Left ventricle myocardium inferior (tissue), 1 donor: ENCODE measurements around the gene OTOP3. TPM values are rescaled to one million over a fixed set of nuclear protein-coding genes. Genes with fewer than 3 reads are reported as not detected.

Experiments used
- DNase-seq: peaks from one replicate; pipeline ENCODE4 v3.0.0-alpha.2; 2020
- H3K27ac ChIP-seq: fragments of 200-600 bp; replicated peaks from 2 replicates; pipeline ENCODE4 v1.8.0; 2021
- H3K27me3 ChIP-seq: fragments of 200-600 bp; 2 replicates; pipeline ENCODE4 v1.8.0; 2021; ENCODE audit warnings: low read depth
- H3K36me3 ChIP-seq: fragments of 200-600 bp; 2 replicates; pipeline ENCODE4 v1.8.0; 2021
- H3K4me1 ChIP-seq: fragments of 200-600 bp; 2 replicates; pipeline ENCODE4 v1.8.0; 2021
- H3K4me3 ChIP-seq: fragments of 200-600 bp; 2 replicates; pipeline ENCODE4 v1.8.0; 2021; ENCODE audit warnings: mild to moderate bottlenecking, moderate library complexity
- H3K9me3 ChIP-seq: fragments of 200-600 bp; replicated peaks from 2 replicates; pipeline ENCODE4 v1.8.0; 2021
- CTCF ChIP-seq: fragments of 200-600 bp; IDR thresholded peaks from 2 replicates; pipeline ENCODE4 v1.8.0; 2021; ENCODE audit warnings: antibody characterized with exemption, mild to moderate bottlenecking, borderline replicate concordance
- intact Hi-C: fragments of 100-400 bp; cut with micrococcal nuclease; formaldehyde crosslinking; loops from one replicate; pipeline ENCODE4 v1.11.0; 2022
- total RNA-seq: library from RNA; stranded (reverse); fragmentation: NEBNext Ultra II Directional; extraction: Animal tissue kit (Norgen Biotek cat#: 25700); gene quantifications from one replicate; pipeline ENCODE4 v1.2.1, GENCODE V29; 2021
- donor health status: DM: no; HTN: yes; CAD: no; lungs with severe emphysema.

The OTOP3 gene
- total RNA-seq, 1 donor from 2014 or later: not detected

- Histone ChIP-seq H3K27me3 (peaks cover 100% of the 10 kb centered on the region), H3K9me3 (no peaks in the 10 kb centered on the region), H3K4me1 (peaks cover 26% of the 10 kb centered on the region), H3K36me3 (no peaks in the 10 kb centered on the region), H3K4me3 (no peak overlapping the region), H3K27ac (no peak overlapping the region)
- no peak for DNase-seq
- TF ChIP-seq CTCF: no peak
- intact Hi-C loops: no loop called here
Measured at GRCh38 chr17:74920306-74920620, 15.4 kb upstream of the OTOP3 start.

GRCh38 chr17:74920642-74921025 is 15.1 kb upstream of the OTOP3 start:
- Histone ChIP-seq H3K27ac (no peak overlapping the region), H3K9me3 (no peaks in the 10 kb centered on the region), H3K27me3 (peaks cover 100% of the 10 kb centered on the region), H3K4me1 (peaks cover 26% of the 10 kb centered on the region), H3K36me3 (no peaks in the 10 kb centered on the region), H3K4me3 (no peak overlapping the region)
- TF ChIP-seq CTCF: no peak
- intact Hi-C loops: no loop called here
- no peak for DNase-seq

- Histone ChIP-seq H3K27me3 (peaks cover 100% of the 10 kb centered on the region), H3K27ac (no peak overlapping the region), H3K4me1 (peaks cover 26% of the 10 kb centered on the region), H3K36me3 (no peaks in the 10 kb centered on the region), H3K9me3 (no peaks in the 10 kb centered on the region), H3K4me3 (no peak overlapping the region)
- no peak for DNase-seq
- intact Hi-C loops: no loop called here
- no peak for TF ChIP-seq CTCF
Measured at GRCh38 chr17:74921026-74921681, 14.5 kb upstream of the OTOP3 start.

- intact Hi-C loops: no loop called here
- Histone ChIP-seq H3K4me1 (peaks cover 26% of the 10 kb centered on the region), H3K9me3 (no peaks in the 10 kb centered on the region), H3K4me3 (no peak overlapping the region), H3K27ac (no peak overlapping the region), H3K36me3 (no peaks in the 10 kb centered on the region), H3K27me3 (peaks cover 100% of the 10 kb centered on the region)
- no peak for DNase-seq
- no peak for TF ChIP-seq CTCF
Measured at GRCh38 chr17:74921769-74922168, 13.9 kb upstream of the OTOP3 start.

DNA sequence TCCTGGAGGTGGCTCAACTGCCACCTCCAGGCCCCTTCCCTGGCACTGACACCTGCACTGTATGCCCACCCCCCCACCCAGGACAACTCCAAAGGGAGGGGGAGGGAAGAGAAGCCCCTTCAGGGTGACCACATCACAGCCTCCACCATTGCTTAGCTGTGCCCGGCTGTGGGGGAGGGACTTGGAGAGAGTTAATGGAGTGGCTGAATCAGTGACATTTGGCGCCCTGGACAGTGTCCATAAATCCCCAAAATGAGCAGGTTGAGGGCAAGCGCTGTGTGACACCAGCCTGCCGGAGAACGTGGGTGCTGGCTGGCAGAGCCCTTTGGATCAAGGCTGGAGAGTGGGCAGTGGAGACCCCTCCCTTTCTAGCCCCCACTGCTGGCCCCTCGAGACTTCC is 13.5 kb upstream of the OTOP3 start:
- peaks cover 26% of the 10 kb centered on the region for H3K4me1 ChIP-seq
- DNase-seq: no peak
- no peaks in the 10 kb centered on the region for H3K9me3 ChIP-seq
- intact Hi-C loops: no loop called here
- H3K4me3 ChIP-seq: no peak overlapping the region
- H3K36me3 ChIP-seq: no peaks in the 10 kb centered on the region
- no peak overlapping the region for H3K27ac ChIP-seq
- H3K27me3 ChIP-seq: peaks cover 100% of the 10 kb centered on the region
- TF ChIP-seq CTCF: no peak
